WTC11 (cell line): ENCODE measurements around the gene RBM19. TPM values are rescaled to one million over a fixed set of nuclear protein-coding genes. Genes with fewer than 3 reads are reported as not detected.

Experiments
- ATAC-seq: fragments of 200-7000 bp; cut with Tn5 transposase; 2 replicates; pipeline ENCODE4 v1.10.0; 2021; ENCODE audit warnings: mild to moderate bottlenecking, moderate library complexity
- CTCF ChIA-PET: fragments of 300-600 bp; sonication (Branson Sonifier 250); formaldehyde crosslinking; loops from one replicate; lab custom pipeline; 2021; ENCODE audit warnings: antibody characterized with exemption; lab: Charles Lee
- POLR2A ChIA-PET: fragments of 350-600 bp; sonication (Branson Sonifier 250); formaldehyde crosslinking; loops from one replicate; lab custom pipeline; 2021; ENCODE audit warnings: antibody characterized with exemption; lab: Charles Lee
- DNase-seq: peaks from one replicate; pipeline ENCODE4 v3.0.0; 2021; ENCODE audit warnings: low spot score
- H3K27ac Mint-ChIP-seq: 2 replicates; pipeline ENCODE4 v1.8.0; 2021; ENCODE audit warnings: mixed read lengths
- H3K27me3 Mint-ChIP-seq: 2 replicates; pipeline ENCODE4 v1.8.0; 2021; ENCODE audit warnings: low read depth, mild to moderate bottlenecking, moderate library complexity, mixed read lengths
- H3K36me3 Mint-ChIP-seq: 2 replicates; pipeline ENCODE4 v1.8.0; 2021; ENCODE audit warnings: mixed read lengths
- H3K4me1 Mint-ChIP-seq: 2 replicates; pipeline ENCODE4 v1.8.0; 2022; ENCODE audit warnings: mixed read lengths
- H3K4me3 Mint-ChIP-seq: 2 replicates; pipeline ENCODE4 v1.8.0; 2021; ENCODE audit warnings: mild to moderate bottlenecking, moderate library complexity, mixed read lengths
- H3K9me3 Mint-ChIP-seq: 2 replicates; pipeline ENCODE4 v1.8.0; 2021; ENCODE audit warnings: mixed read lengths
- CBFB ChIP-seq: sonication (generic); formaldehyde crosslinking; IDR thresholded peaks from 2 replicates; pipeline ENCODE4 v1.8.1; 2022; ENCODE audit warnings: mild to moderate bottlenecking, low read depth, missing genetic modification reagents
- CREM ChIP-seq: sonication (generic); formaldehyde crosslinking; IDR thresholded peaks from 2 replicates; pipeline ENCODE4 v1.8.1; 2022; ENCODE audit warnings: mild to moderate bottlenecking, missing genetic modification reagents, moderate library complexity
- EMX1 ChIP-seq: fragments of 250-450 bp; sonication (Bioruptor Pico); IDR thresholded peaks from 2 replicates; pipeline ENCODE4 v1.8.0; 2021; ENCODE audit warnings: mild to moderate bottlenecking
- GABPB1 ChIP-seq: sonication (generic); formaldehyde crosslinking; IDR thresholded peaks from 2 replicates; pipeline ENCODE4 v1.8.1; 2023; ENCODE audit warnings: mild to moderate bottlenecking, missing genetic modification reagents
- SMAD4 ChIP-seq: sonication (generic); formaldehyde crosslinking; IDR thresholded peaks from 2 replicates; pipeline ENCODE4 v1.8.0; 2022; ENCODE audit warnings: mild to moderate bottlenecking, missing genetic modification reagents
- SOX15 ChIP-seq: fragments of 250-450 bp; sonication (Bioruptor Pico); IDR thresholded peaks from 2 replicates; pipeline ENCODE4 v1.9.0; 2021; ENCODE audit warnings: mild to moderate bottlenecking
- SP1 ChIP-seq: sonication (generic); formaldehyde crosslinking; conservative IDR thresholded peaks from 2 replicates; pipeline ENCODE4 v1.8.1; 2022; ENCODE audit warnings: missing genetic modification reagents
- TEAD1 ChIP-seq: sonication (generic); formaldehyde crosslinking; IDR thresholded peaks from 2 replicates; pipeline ENCODE4 v1.8.0; 2022; ENCODE audit warnings: mild to moderate bottlenecking, missing genetic modification reagents
- ZBTB21 ChIP-seq: sonication (generic); formaldehyde crosslinking; IDR thresholded peaks from 2 replicates; pipeline ENCODE4 v1.8.1; 2023; ENCODE audit warnings: mild to moderate bottlenecking, missing genetic modification reagents, borderline replicate concordance
- total RNA-seq: library from RNA; stranded (reverse); gene quantifications from 3 replicates; pipeline ENCODE4 v1.2.3, GENCODE V29; 2021
- TF ChIP-seq, protein P1 (sequence below): sonication (generic); formaldehyde crosslinking; IDR thresholded peaks from 2 replicates; pipeline ENCODE4 v1.8.1; 2022; ENCODE audit warnings: low read depth, missing genetic modification reagents, borderline replicate concordance
- TF ChIP-seq, protein P2 (sequence below): sonication (generic); formaldehyde crosslinking; IDR thresholded peaks from 2 replicates; pipeline ENCODE4 v1.8.1; 2023; ENCODE audit warnings: mild to moderate bottlenecking, missing genetic modification reagents
- TF ChIP-seq, protein P3 (sequence below): sonication (generic); formaldehyde crosslinking; IDR thresholded peaks from 2 replicates; pipeline ENCODE4 v1.8.1; 2022; ENCODE audit warnings: missing genetic modification reagents, borderline replicate concordance
- TF ChIP-seq, protein P4 (sequence below): sonication (generic); formaldehyde crosslinking; IDR thresholded peaks from 2 replicates; pipeline ENCODE4 v1.8.1; 2023; ENCODE audit warnings: mild to moderate bottlenecking, missing genetic modification reagents, moderate library complexity
- TF ChIP-seq, protein P5 (sequence below): sonication (generic); formaldehyde crosslinking; IDR thresholded peaks from 2 replicates; pipeline ENCODE4 v1.8.0; 2023; ENCODE audit warnings: mild to moderate bottlenecking, missing genetic modification reagents
- TF ChIP-seq, protein P6 (sequence below): sonication (generic); formaldehyde crosslinking; IDR thresholded peaks from 2 replicates; pipeline ENCODE4 v1.8.1; 2023; ENCODE audit warnings: mild to moderate bottlenecking, missing genetic modification reagents, borderline replicate concordance
- TF ChIP-seq, protein P7 (sequence below): sonication (generic); formaldehyde crosslinking; IDR thresholded peaks from 2 replicates; pipeline ENCODE4 v1.8.0; 2023; ENCODE audit warnings: missing genetic modification reagents, mild to moderate bottlenecking, borderline replicate concordance

The RBM19 gene
- total RNA-seq, 1 experiment from 2014 or later, result 60.1 TPM

DNA sequence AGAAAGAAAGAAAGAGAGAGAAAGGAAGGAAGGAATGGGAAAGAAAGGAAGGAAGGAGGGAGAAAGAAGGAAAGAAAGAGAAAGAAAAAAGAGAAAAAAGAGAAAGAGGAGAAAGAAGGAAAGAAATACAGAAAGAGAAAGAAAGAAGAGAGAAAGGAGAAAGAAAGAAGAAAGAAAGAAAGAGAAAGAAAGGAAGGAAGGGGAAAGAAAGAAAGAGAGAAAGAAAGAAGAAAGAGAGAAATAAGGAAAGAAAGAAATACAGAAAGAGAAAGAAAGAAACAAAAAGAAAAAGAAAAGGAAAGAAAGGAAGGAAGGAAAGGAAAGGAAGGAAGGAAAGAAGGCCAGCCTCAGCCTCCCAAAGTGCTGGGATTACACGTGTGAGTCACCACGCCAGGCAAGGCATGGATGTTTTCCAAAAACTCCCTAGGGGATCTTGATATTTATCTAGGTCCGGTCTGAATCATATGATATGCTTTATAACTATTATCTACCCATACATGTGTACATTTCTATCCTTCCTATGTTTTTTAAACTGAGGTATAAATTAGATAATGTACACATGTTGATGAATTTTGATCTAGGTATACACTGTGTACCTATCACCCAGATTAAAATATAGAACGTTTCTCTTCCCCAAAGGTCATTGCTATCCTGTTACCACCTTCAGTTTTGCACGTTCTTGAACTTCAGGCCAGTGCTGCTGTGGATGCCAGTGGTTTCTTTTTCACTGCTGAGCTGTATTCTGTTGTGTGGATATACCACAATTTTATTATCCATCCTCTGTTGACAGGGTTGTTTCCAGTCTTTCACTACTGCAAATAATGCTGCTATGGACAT is 177.9 kb downstream of the RBM19 start:
- no peak overlapping the region for H3K27ac Mint-ChIP-seq
- H3K4me3 Mint-ChIP-seq, result no peak overlapping the region
- H3K9me3 Mint-ChIP-seq, result peaks cover 9% of the 10 kb centered on the region
- DNase-seq (no peak), ATAC-seq (no peak)
- H3K36me3 Mint-ChIP-seq, result no peaks in the 10 kb centered on the region
- H3K27me3 Mint-ChIP-seq, result peaks cover 15% of the 10 kb centered on the region
- TF ChIP-seq, protein P1, sequence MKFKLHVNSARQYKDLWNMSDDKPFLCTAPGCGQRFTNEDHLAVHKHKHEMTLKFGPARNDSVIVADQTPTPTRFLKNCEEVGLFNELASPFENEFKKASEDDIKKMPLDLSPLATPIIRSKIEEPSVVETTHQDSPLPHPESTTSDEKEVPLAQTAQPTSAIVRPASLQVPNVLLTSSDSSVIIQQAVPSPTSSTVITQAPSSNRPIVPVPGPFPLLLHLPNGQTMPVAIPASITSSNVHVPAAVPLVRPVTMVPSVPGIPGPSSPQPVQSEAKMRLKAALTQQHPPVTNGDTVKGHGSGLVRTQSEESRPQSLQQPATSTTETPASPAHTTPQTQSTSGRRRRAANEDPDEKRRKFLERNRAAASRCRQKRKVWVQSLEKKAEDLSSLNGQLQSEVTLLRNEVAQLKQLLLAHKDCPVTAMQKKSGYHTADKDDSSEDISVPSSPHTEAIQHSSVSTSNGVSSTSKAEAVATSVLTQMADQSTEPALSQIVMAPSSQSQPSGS (CRISPR knock-in tag), result no peak
- no peak for TF ChIP-seq CBFB (CRISPR knock-in tag)
- TF ChIP-seq CREM, result no peak
- TF ChIP-seq, protein P2, sequence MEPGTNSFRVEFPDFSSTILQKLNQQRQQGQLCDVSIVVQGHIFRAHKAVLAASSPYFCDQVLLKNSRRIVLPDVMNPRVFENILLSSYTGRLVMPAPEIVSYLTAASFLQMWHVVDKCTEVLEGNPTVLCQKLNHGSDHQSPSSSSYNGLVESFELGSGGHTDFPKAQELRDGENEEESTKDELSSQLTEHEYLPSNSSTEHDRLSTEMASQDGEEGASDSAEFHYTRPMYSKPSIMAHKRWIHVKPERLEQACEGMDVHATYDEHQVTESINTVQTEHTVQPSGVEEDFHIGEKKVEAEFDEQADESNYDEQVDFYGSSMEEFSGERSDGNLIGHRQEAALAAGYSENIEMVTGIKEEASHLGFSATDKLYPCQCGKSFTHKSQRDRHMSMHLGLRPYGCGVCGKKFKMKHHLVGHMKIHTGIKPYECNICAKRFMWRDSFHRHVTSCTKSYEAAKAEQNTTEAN (CRISPR knock-in tag), result no peak
- TF ChIP-seq, protein P3, sequence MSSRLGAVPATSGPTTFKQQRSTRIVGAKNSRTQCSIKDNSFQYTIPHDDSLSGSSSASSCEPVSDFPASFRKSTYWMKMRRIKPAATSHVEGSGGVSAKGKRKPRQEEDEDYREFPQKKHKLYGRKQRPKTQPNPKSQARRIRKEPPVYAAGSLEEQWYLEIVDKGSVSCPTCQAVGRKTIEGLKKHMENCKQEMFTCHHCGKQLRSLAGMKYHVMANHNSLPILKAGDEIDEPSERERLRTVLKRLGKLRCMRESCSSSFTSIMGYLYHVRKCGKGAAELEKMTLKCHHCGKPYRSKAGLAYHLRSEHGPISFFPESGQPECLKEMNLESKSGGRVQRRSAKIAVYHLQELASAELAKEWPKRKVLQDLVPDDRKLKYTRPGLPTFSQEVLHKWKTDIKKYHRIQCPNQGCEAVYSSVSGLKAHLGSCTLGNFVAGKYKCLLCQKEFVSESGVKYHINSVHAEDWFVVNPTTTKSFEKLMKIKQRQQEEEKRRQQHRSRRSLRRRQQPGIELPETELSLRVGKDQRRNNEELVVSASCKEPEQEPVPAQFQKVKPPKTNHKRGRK (CRISPR knock-in tag), result peak; percentile 56; the same call in 1 of the 2 replicates
- no peak for TF ChIP-seq SP1 (CRISPR knock-in tag)
- peaks cover 3% of the 10 kb centered on the region for H3K4me1 Mint-ChIP-seq
- POLR2A ChIA-PET, result no interaction called here
- CTCF ChIA-PET, result interaction anchor here (1.4 kb wide), 1 partner anchor 327 kb away, joined by 3 read pairs; no protein-coding TSS in a partner anchor

DNA sequence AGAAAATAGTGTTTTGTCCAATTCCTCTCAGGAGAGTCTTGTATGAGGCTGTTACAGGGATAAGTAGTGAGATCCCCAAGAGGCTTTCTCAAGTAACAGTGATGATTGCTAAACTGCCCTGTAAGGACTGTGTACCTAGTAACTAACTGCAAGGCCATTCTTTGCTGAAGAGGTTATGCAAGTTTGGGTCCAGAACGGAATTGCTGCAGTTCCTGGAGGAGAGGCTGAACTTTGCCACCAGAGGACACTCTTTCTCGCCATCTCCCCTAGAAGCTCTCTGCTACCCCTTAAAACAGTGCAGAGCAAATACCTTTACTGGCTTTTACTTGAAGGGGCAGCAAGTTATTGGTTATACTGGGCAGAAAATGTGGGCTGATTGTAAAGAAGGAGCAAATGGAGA is 180.0 kb downstream of the RBM19 start:
- Mint-ChIP-seq H3K27me3 (peaks cover 16% of the 10 kb centered on the region), H3K9me3 (peaks cover 13% of the 10 kb centered on the region), H3K4me3 (no peak overlapping the region), H3K36me3 (no peaks in the 10 kb centered on the region), H3K4me1 (peaks cover 5% of the 10 kb centered on the region), H3K27ac (no peak overlapping the region)
- ChIA-PET POLR2A (no interaction called here), CTCF (interaction anchor here (0.6 to 1.5 kb wide), 5 partner anchors 13 to 76 kb away, joined by 3 to 6 read pairs (median 4); no protein-coding TSS in a partner anchor)
- DNase-seq (no peak), ATAC-seq (no peak)
- TF ChIP-seq SOX15 (CRISPR knock-in tag) (no peak), EMX1 (CRISPR knock-in tag) (no peak), ZBTB21 (no peak), SMAD4 (no peak), TEAD1 (CRISPR knock-in tag) (no peak), GABPB1 (CRISPR knock-in tag) (no peak)
- TF ChIP-seq, protein P4, sequence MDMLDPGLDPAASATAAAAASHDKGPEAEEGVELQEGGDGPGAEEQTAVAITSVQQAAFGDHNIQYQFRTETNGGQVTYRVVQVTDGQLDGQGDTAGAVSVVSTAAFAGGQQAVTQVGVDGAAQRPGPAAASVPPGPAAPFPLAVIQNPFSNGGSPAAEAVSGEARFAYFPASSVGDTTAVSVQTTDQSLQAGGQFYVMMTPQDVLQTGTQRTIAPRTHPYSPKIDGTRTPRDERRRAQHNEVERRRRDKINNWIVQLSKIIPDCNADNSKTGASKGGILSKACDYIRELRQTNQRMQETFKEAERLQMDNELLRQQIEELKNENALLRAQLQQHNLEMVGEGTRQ (CRISPR knock-in tag), result no peak
- TF ChIP-seq, protein P5, sequence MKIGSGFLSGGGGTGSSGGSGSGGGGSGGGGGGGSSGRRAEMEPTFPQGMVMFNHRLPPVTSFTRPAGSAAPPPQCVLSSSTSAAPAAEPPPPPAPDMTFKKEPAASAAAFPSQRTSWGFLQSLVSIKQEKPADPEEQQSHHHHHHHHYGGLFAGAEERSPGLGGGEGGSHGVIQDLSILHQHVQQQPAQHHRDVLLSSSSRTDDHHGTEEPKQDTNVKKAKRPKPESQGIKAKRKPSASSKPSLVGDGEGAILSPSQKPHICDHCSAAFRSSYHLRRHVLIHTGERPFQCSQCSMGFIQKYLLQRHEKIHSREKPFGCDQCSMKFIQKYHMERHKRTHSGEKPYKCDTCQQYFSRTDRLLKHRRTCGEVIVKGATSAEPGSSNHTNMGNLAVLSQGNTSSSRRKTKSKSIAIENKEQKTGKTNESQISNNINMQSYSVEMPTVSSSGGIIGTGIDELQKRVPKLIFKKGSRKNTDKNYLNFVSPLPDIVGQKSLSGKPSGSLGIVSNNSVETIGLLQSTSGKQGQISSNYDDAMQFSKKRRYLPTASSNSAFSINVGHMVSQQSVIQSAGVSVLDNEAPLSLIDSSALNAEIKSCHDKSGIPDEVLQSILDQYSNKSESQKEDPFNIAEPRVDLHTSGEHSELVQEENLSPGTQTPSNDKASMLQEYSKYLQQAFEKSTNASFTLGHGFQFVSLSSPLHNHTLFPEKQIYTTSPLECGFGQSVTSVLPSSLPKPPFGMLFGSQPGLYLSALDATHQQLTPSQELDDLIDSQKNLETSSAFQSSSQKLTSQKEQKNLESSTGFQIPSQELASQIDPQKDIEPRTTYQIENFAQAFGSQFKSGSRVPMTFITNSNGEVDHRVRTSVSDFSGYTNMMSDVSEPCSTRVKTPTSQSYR (CRISPR knock-in tag), result no peak
- TF ChIP-seq, protein P6, sequence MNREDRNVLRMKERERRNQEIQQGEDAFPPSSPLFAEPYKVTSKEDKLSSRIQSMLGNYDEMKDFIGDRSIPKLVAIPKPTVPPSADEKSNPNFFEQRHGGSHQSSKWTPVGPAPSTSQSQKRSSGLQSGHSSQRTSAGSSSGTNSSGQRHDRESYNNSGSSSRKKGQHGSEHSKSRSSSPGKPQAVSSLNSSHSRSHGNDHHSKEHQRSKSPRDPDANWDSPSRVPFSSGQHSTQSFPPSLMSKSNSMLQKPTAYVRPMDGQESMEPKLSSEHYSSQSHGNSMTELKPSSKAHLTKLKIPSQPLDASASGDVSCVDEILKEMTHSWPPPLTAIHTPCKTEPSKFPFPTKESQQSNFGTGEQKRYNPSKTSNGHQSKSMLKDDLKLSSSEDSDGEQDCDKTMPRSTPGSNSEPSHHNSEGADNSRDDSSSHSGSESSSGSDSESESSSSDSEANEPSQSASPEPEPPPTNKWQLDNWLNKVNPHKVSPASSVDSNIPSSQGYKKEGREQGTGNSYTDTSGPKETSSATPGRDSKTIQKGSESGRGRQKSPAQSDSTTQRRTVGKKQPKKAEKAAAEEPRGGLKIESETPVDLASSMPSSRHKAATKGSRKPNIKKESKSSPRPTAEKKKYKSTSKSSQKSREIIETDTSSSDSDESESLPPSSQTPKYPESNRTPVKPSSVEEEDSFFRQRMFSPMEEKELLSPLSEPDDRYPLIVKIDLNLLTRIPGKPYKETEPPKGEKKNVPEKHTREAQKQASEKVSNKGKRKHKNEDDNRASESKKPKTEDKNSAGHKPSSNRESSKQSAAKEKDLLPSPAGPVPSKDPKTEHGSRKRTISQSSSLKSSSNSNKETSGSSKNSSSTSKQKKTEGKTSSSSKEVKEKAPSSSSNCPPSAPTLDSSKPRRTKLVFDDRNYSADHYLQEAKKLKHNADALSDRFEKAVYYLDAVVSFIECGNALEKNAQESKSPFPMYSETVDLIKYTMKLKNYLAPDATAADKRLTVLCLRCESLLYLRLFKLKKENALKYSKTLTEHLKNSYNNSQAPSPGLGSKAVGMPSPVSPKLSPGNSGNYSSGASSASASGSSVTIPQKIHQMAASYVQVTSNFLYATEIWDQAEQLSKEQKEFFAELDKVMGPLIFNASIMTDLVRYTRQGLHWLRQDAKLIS (CRISPR knock-in tag), result no peak
- TF ChIP-seq, protein P7, sequence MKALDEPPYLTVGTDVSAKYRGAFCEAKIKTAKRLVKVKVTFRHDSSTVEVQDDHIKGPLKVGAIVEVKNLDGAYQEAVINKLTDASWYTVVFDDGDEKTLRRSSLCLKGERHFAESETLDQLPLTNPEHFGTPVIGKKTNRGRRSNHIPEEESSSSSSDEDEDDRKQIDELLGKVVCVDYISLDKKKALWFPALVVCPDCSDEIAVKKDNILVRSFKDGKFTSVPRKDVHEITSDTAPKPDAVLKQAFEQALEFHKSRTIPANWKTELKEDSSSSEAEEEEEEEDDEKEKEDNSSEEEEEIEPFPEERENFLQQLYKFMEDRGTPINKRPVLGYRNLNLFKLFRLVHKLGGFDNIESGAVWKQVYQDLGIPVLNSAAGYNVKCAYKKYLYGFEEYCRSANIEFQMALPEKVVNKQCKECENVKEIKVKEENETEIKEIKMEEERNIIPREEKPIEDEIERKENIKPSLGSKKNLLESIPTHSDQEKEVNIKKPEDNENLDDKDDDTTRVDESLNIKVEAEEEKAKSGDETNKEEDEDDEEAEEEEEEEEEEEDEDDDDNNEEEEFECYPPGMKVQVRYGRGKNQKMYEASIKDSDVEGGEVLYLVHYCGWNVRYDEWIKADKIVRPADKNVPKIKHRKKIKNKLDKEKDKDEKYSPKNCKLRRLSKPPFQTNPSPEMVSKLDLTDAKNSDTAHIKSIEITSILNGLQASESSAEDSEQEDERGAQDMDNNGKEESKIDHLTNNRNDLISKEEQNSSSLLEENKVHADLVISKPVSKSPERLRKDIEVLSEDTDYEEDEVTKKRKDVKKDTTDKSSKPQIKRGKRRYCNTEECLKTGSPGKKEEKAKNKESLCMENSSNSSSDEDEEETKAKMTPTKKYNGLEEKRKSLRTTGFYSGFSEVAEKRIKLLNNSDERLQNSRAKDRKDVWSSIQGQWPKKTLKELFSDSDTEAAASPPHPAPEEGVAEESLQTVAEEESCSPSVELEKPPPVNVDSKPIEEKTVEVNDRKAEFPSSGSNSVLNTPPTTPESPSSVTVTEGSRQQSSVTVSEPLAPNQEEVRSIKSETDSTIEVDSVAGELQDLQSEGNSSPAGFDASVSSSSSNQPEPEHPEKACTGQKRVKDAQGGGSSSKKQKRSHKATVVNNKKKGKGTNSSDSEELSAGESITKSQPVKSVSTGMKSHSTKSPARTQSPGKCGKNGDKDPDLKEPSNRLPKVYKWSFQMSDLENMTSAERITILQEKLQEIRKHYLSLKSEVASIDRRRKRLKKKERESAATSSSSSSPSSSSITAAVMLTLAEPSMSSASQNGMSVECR, result no peak
